Measurements from ENCODE around the gene ZNF740.

The ZNF740 gene

GRCh38 chr12:53227836-53228235 is 47.3 kb downstream of the ZNF740 start:
- DNase-seq (ENCODE audit: low read depth) = no peak

- DNase-seq (ENCODE audit: low read depth) = no peak
Measured at GRCh38 chr12:53229454-53229853, 48.9 kb downstream of the ZNF740 start.

- no peak for DNase-seq (ENCODE audit: low read depth)
Measured at GRCh38 chr12:53230108-53230845, 49.8 kb downstream of the ZNF740 start.

- DNase-seq (ENCODE audit: low read depth) = no peak
Measured at GRCh38 chr12:53231671-53231920, 51.1 kb downstream of the ZNF740 start.

GRCh38 chr12:53231921-53232645 is 51.6 kb downstream of the ZNF740 start, which contains the start of gene RARG:
Gene RARG, minus strand, starts transcription at chr12:53232209. Its CDS starts 4,664 bp downstream, at chr12:53227545.
- DNase-seq (ENCODE audit: low read depth) = no peak

GRCh38 chr12:53232646-53233461 is 52.3 kb downstream of the ZNF740 start:
- no peak for DNase-seq (ENCODE audit: low read depth)

GRCh38 chr12:53233671-53234121 is 53.2 kb downstream of the ZNF740 start:
- DNase-seq (ENCODE audit: low read depth) = no peak

- DNase-seq (ENCODE audit: low read depth) = no peak
Measured at GRCh38 chr12:53234271-53234914, 53.9 kb downstream of the ZNF740 start.

GRCh38 chr12:53235164-53235563 is 54.6 kb downstream of the ZNF740 start:
- no peak for DNase-seq (ENCODE audit: low read depth)

- DNase-seq (ENCODE audit: low read depth) = no peak
Measured at GRCh38 chr12:53235742-53236442, 55.4 kb downstream of the ZNF740 start.

GRCh38 chr12:53236443-53237111 is 56.1 kb downstream of the ZNF740 start:
- no peak for DNase-seq (ENCODE audit: low read depth)

GRCh38 chr12:53239643-53240258 is 59.2 kb downstream of the ZNF740 start:
- DNase-seq (ENCODE audit: low read depth) = no peak

GRCh38 chr12:53241623-53242412 is 61.3 kb downstream of the ZNF740 start:
- DNase-seq (ENCODE audit: low read depth) = no peak

GRCh38 chr12:53244337-53244736 is 63.8 kb downstream of the ZNF740 start:
- no peak for DNase-seq (ENCODE audit: low read depth)
